ENCODE results near the gene PRPF40B.

Gene PRPF40B

GRCh38 chr12:49641748-49642369 is 18.5 kb downstream of the PRPF40B start:
- H3K9me3 ChIP-seq (ENCODE audit: control insufficient read depth in 2 of 2, low read length in 2 of 2): no peaks in the 10 kb centered on the region
- H3K4me1 ChIP-seq (ENCODE audit: control insufficient read depth, insufficient read depth, low read length): peaks cover 24% of the 10 kb centered on the region
- H3K27me3 ChIP-seq (ENCODE audit: control insufficient read depth in 1 of 2, insufficient read depth in 2 of 2, low read length in 2 of 2): no peaks in the 10 kb centered on the region
- H3K4me3 ChIP-seq (ENCODE audit: low read length in 2 of 2): no peak overlapping the region
- no peak overlapping the region for H3K9ac ChIP-seq (ENCODE audit: low read length in 2 of 2)
- no peak overlapping the region for H3K27ac ChIP-seq (ENCODE audit: low read length)
- H3K36me3 ChIP-seq (ENCODE audit: control insufficient read depth in 2 of 2, insufficient read depth in 2 of 2, low read length in 2 of 2): peaks cover 17 to 52% of the 10 kb centered on the region in 2 donors

GRCh38 chr12:49642370-49642802 is 19.0 kb downstream of the PRPF40B start:
- no peak overlapping the region for H3K27ac ChIP-seq (ENCODE audit: low read length)
- H3K36me3 ChIP-seq (ENCODE audit: control insufficient read depth in 2 of 2, insufficient read depth in 2 of 2, low read length in 2 of 2): peaks cover 17 to 52% of the 10 kb centered on the region in 2 donors
- H3K9me3 ChIP-seq (ENCODE audit: control insufficient read depth in 2 of 2, low read length in 2 of 2): no peaks in the 10 kb centered on the region
- no peaks in the 10 kb centered on the region for H3K27me3 ChIP-seq (ENCODE audit: control insufficient read depth in 1 of 2, insufficient read depth in 2 of 2, low read length in 2 of 2)
- no peak overlapping the region for H3K9ac ChIP-seq (ENCODE audit: low read length in 2 of 2)
- H3K4me1 ChIP-seq (ENCODE audit: control insufficient read depth, insufficient read depth, low read length): peaks cover 23% of the 10 kb centered on the region
- no peak overlapping the region for H3K4me3 ChIP-seq (ENCODE audit: low read length in 2 of 2)

- no peak overlapping the region for H3K9ac ChIP-seq (ENCODE audit: low read length in 2 of 2)
- peaks cover 21% of the 10 kb centered on the region for H3K4me1 ChIP-seq (ENCODE audit: control insufficient read depth, insufficient read depth, low read length)
- H3K4me3 ChIP-seq (ENCODE audit: low read length in 2 of 2): no peak overlapping the region
- no peaks in the 10 kb centered on the region for H3K9me3 ChIP-seq (ENCODE audit: control insufficient read depth in 2 of 2, low read length in 2 of 2)
- no peak overlapping the region for H3K27ac ChIP-seq (ENCODE audit: low read length)
- H3K36me3 ChIP-seq (ENCODE audit: control insufficient read depth in 2 of 2, insufficient read depth in 2 of 2, low read length in 2 of 2): peaks cover 15 to 52% of the 10 kb centered on the region in 2 donors
- H3K27me3 ChIP-seq (ENCODE audit: control insufficient read depth in 1 of 2, insufficient read depth in 2 of 2, low read length in 2 of 2): no peaks in the 10 kb centered on the region
These were observed 19.8 kb downstream of the PRPF40B start for GRCh38 chr12:49643135-49643534.

- Histone ChIP-seq H3K36me3 (ENCODE audit: control insufficient read depth in 2 of 2, insufficient read depth in 2 of 2, low read length in 2 of 2) (peaks cover 15 to 55% of the 10 kb centered on the region in 2 donors), H3K9me3 (ENCODE audit: control insufficient read depth in 2 of 2, low read length in 2 of 2) (no peaks in the 10 kb centered on the region), H3K9ac (ENCODE audit: low read length in 2 of 2) (no peak overlapping the region), H3K4me1 (ENCODE audit: control insufficient read depth, insufficient read depth, low read length) (peaks cover 26% of the 10 kb centered on the region), H3K4me3 (ENCODE audit: low read length in 2 of 2) (no peak overlapping the region), H3K27me3 (ENCODE audit: control insufficient read depth in 1 of 2, insufficient read depth in 2 of 2, low read length in 2 of 2) (no peaks in the 10 kb centered on the region), H3K27ac (ENCODE audit: low read length) (peak overlapping the region; percentile 24)
These were observed 20.7 kb downstream of the PRPF40B start for GRCh38 chr12:49643961-49644619.

GRCh38 chr12:49644620-49644994 is 21.2 kb downstream of the PRPF40B start:
- Histone ChIP-seq H3K27me3 (ENCODE audit: control insufficient read depth in 1 of 2, insufficient read depth in 2 of 2, low read length in 2 of 2) (no peaks in the 10 kb centered on the region), H3K4me1 (ENCODE audit: control insufficient read depth, insufficient read depth, low read length) (peaks cover 26% of the 10 kb centered on the region), H3K9me3 (ENCODE audit: control insufficient read depth in 2 of 2, low read length in 2 of 2) (no peaks in the 10 kb centered on the region), H3K27ac (ENCODE audit: low read length) (no peak overlapping the region), H3K4me3 (ENCODE audit: low read length in 2 of 2) (no peak overlapping the region), H3K36me3 (ENCODE audit: control insufficient read depth in 2 of 2, insufficient read depth in 2 of 2, low read length in 2 of 2) (peaks cover 15 to 58% of the 10 kb centered on the region in 2 donors), H3K9ac (ENCODE audit: low read length in 2 of 2) (peak overlapping the region in 1 of 2 donors; percentile 13)

GRCh38 chr12:49645146-49646039 is 22.0 kb downstream of the PRPF40B start:
- Histone ChIP-seq H3K4me1 (ENCODE audit: control insufficient read depth, insufficient read depth, low read length) (peaks cover 29% of the 10 kb centered on the region), H3K27ac (ENCODE audit: low read length) (no peak overlapping the region), H3K4me3 (ENCODE audit: low read length in 2 of 2) (no peak overlapping the region), H3K9ac (ENCODE audit: low read length in 2 of 2) (peak overlapping the region in 1 of 2 donors; percentile 13), H3K36me3 (ENCODE audit: control insufficient read depth in 2 of 2, insufficient read depth in 2 of 2, low read length in 2 of 2) (peaks cover 19 to 62% of the 10 kb centered on the region in 2 donors), H3K9me3 (ENCODE audit: control insufficient read depth in 2 of 2, low read length in 2 of 2) (no peaks in the 10 kb centered on the region), H3K27me3 (ENCODE audit: control insufficient read depth in 1 of 2, insufficient read depth in 2 of 2, low read length in 2 of 2) (no peaks in the 10 kb centered on the region)

- no peaks in the 10 kb centered on the region for H3K9me3 ChIP-seq (ENCODE audit: control insufficient read depth in 2 of 2, low read length in 2 of 2)
- H3K9ac ChIP-seq (ENCODE audit: low read length in 2 of 2): no peak overlapping the region
- H3K36me3 ChIP-seq (ENCODE audit: control insufficient read depth in 2 of 2, insufficient read depth in 2 of 2, low read length in 2 of 2): peaks cover 21 to 56% of the 10 kb centered on the region in 2 donors
- H3K27ac ChIP-seq (ENCODE audit: low read length): no peak overlapping the region
- no peaks in the 10 kb centered on the region for H3K27me3 ChIP-seq (ENCODE audit: control insufficient read depth in 1 of 2, insufficient read depth in 2 of 2, low read length in 2 of 2)
- H3K4me1 ChIP-seq (ENCODE audit: control insufficient read depth, insufficient read depth, low read length): peaks cover 29% of the 10 kb centered on the region
- no peak overlapping the region for H3K4me3 ChIP-seq (ENCODE audit: low read length in 2 of 2)
These were observed 23.0 kb downstream of the PRPF40B start for GRCh38 chr12:49646331-49646830.

- H3K27ac ChIP-seq (ENCODE audit: low read length): peak overlapping the region; percentile 31
- peaks cover 29% of the 10 kb centered on the region for H3K4me1 ChIP-seq (ENCODE audit: control insufficient read depth, insufficient read depth, low read length)
These were observed 23.7 kb downstream of the PRPF40B start for GRCh38 chr12:49646871-49647654.

GRCh38 chr12:49647827-49648711 is 24.7 kb downstream of the PRPF40B start:
- Histone ChIP-seq H3K4me3 (ENCODE audit: low read length in 2 of 2) (no peak overlapping the region), H3K36me3 (ENCODE audit: control insufficient read depth in 2 of 2, insufficient read depth in 2 of 2, low read length in 2 of 2) (peaks cover 30 to 47% of the 10 kb centered on the region in 2 donors), H3K9me3 (ENCODE audit: control insufficient read depth in 2 of 2, low read length in 2 of 2) (no peaks in the 10 kb centered on the region), H3K9ac (ENCODE audit: low read length in 2 of 2) (no peak overlapping the region), H3K27me3 (ENCODE audit: control insufficient read depth in 1 of 2, insufficient read depth in 2 of 2, low read length in 2 of 2) (no peaks in the 10 kb centered on the region), H3K4me1 (ENCODE audit: control insufficient read depth, insufficient read depth, low read length) (peaks cover 29% of the 10 kb centered on the region), H3K27ac (ENCODE audit: low read length) (peak overlapping the region; percentile 31)

More at GRCh38 chr12:49646871-49647654, 23.7 kb downstream of the PRPF40B start:
- H3K36me3 ChIP-seq (ENCODE audit: control insufficient read depth in 2 of 2, insufficient read depth in 2 of 2, low read length in 2 of 2): peaks cover 26 to 50% of the 10 kb centered on the region in 2 donors
- H3K27me3 ChIP-seq (ENCODE audit: control insufficient read depth in 1 of 2, insufficient read depth in 2 of 2, low read length in 2 of 2): no peaks in the 10 kb centered on the region
- H3K9me3 ChIP-seq (ENCODE audit: control insufficient read depth in 2 of 2, low read length in 2 of 2): no peaks in the 10 kb centered on the region
- no peak overlapping the region for H3K9ac ChIP-seq (ENCODE audit: low read length in 2 of 2)
- no peak overlapping the region for H3K4me3 ChIP-seq (ENCODE audit: low read length in 2 of 2)
